Measurements from ENCODE around the gene SLAMF1. TPM values are rescaled to one million over a fixed set of nuclear protein-coding genes. Genes with fewer than 3 reads are reported as not detected.

Gene SLAMF1
- total and polyA plus RNA-seq, 2 of the 13 experiments (the other 11 are each of a cell fraction or from before 2014, with no cell fraction given), result not detected

DNA sequence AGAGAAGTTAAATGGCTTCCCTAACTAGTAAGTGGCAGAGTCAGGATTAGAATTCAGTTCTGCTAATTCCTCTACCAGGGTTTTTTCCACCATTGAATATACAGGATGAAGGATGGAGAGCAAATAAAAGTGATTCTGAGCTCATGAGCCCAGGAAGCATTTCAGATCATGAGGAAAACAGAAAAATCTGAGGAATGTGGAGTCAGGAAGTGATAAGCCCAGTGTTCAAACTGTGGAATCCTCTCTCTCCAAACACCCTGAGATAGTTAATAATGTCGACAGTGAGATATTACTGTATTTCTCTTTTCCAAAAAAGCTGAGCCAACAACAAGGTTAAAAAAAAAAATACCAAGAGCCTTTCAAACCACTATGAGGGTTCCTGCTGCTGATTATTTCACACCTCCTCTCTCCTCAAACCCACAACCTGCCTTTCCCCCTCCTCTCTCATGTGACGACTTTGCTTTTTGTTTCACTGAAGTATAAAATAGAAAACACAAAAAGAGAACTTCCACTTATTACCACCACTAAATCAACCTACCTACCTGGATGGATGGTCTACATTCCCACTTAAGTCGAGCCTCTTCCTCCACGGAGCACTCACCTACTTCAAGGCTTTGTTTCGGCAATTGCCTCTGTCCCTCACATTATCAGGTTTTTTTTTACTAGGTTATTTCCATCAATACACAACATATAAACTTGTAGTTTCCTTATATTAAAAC, 8.9 kb downstream of the SLAMF1 start:
- H3K27ac ChIP-seq (ENCODE audit: extremely low read length, insufficient read depth, low read length), result no peak overlapping the region
- no peaks in the 10 kb centered on the region for H3K9me3 ChIP-seq (ENCODE audit: low read length)
- no peaks in the 10 kb centered on the region for H3K36me3 ChIP-seq (replicated peaks in 1 of 2; ENCODE audit: control insufficient read depth in 1 of 2, insufficient read depth in 2 of 2, low read length in 2 of 2)
- H3K4me1 ChIP-seq (ENCODE audit: insufficient read depth, low read length), result peaks cover 28% of the 10 kb centered on the region
- ChIA-PET CTCF (ENCODE audit: low intra/inter-chr PET ratio, low total read pairs) (no interaction called here), POLR2A (no interaction called here)
- TF ChIP-seq ZNF558 (CRISPR knock-in tag; IDR thresholded peaks at IDR 0.05; ENCODE audit: borderline replicate concordance), result no peak
- TF ChIP-seq KMT2A (CRISPR knock-in tag; IDR thresholded peaks at IDR 0.05), result no peak
- TF ChIP-seq MAFG (CRISPR knock-in tag; IDR thresholded peaks at IDR 0.05), result no peak
- no peak for TF ChIP-seq ZNF761 (CRISPR knock-in tag; conservative IDR thresholded peaks at IDR 0.05)
- TF ChIP-seq, protein P1, sequence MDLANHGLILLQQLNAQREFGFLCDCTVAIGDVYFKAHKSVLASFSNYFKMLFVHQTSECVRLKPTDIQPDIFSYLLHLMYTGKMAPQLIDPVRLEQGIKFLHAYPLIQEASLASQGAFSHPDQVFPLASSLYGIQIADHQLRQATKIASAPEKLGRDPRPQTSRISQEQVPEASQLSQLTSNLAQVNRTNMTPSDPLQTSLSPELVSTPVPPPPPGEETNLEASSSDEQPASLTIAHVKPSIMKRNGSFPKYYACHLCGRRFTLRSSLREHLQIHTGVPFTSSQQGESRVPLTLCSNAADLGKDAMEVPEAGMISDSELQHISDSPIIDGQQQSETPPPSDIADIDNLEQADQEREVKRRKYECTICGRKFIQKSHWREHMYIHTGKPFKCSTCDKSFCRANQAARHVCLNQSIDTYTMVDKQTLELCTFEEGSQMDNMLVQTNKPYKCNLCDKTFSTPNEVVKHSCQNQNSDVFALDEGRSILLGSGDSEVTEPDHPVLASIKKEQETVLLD (CRISPR knock-in tag; IDR thresholded peaks at IDR 0.05; ENCODE audit: low read depth), result no peak
- TF ChIP-seq, protein P2, sequence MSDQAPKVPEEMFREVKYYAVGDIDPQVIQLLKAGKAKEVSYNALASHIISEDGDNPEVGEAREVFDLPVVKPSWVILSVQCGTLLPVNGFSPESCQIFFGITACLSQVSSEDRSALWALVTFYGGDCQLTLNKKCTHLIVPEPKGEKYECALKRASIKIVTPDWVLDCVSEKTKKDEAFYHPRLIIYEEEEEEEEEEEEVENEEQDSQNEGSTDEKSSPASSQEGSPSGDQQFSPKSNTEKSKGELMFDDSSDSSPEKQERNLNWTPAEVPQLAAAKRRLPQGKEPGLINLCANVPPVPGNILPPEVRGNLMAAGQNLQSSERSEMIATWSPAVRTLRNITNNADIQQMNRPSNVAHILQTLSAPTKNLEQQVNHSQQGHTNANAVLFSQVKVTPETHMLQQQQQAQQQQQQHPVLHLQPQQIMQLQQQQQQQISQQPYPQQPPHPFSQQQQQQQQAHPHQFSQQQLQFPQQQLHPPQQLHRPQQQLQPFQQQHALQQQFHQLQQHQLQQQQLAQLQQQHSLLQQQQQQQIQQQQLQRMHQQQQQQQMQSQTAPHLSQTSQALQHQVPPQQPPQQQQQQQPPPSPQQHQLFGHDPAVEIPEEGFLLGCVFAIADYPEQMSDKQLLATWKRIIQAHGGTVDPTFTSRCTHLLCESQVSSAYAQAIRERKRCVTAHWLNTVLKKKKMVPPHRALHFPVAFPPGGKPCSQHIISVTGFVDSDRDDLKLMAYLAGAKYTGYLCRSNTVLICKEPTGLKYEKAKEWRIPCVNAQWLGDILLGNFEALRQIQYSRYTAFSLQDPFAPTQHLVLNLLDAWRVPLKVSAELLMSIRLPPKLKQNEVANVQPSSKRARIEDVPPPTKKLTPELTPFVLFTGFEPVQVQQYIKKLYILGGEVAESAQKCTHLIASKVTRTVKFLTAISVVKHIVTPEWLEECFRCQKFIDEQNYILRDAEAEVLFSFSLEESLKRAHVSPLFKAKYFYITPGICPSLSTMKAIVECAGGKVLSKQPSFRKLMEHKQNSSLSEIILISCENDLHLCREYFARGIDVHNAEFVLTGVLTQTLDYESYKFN (CRISPR knock-in tag; conservative IDR thresholded peaks at IDR 0.05), result 0 out of 2 replicates have a peak, but pooled peaks have one; percentile 11
- TF ChIP-seq, protein P3, sequence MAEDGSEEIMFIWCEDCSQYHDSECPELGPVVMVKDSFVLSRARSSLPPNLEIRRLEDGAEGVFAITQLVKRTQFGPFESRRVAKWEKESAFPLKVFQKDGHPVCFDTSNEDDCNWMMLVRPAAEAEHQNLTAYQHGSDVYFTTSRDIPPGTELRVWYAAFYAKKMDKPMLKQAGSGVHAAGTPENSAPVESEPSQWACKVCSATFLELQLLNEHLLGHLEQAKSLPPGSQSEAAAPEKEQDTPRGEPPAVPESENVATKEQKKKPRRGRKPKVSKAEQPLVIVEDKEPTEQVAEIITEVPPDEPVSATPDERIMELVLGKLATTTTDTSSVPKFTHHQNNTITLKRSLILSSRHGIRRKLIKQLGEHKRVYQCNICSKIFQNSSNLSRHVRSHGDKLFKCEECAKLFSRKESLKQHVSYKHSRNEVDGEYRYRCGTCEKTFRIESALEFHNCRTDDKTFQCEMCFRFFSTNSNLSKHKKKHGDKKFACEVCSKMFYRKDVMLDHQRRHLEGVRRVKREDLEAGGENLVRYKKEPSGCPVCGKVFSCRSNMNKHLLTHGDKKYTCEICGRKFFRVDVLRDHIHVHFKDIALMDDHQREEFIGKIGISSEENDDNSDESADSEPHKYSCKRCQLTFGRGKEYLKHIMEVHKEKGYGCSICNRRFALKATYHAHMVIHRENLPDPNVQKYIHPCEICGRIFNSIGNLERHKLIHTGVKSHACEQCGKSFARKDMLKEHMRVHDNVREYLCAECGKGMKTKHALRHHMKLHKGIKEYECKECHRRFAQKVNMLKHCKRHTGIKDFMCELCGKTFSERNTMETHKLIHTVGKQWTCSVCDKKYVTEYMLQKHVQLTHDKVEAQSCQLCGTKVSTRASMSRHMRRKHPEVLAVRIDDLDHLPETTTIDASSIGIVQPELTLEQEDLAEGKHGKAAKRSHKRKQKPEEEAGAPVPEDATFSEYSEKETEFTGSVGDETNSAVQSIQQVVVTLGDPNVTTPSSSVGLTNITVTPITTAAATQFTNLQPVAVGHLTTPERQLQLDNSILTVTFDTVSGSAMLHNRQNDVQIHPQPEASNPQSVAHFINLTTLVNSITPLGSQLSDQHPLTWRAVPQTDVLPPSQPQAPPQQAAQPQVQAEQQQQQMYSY (CRISPR knock-in tag; IDR thresholded peaks at IDR 0.05), result no peak
- peak; percentile 62 for TF ChIP-seq TEAD3 (CRISPR knock-in tag; optimal IDR thresholded peaks at IDR 0.05; ENCODE audit: borderline replicate concordance)
- H2AFZ ChIP-seq (ENCODE audit: low read length), result no peak overlapping the region
- WGBS (ENCODE audit: low lambda C conversion rate), result 24% methylated on average over 5 of the region's 5 CpGs
- intact Hi-C loops (cut with micrococcal nuclease; ENCODE audit: unreplicated experiment) (no loop called here), in situ Hi-C loops (cut with HindIII; ENCODE audit: extremely low pct_ligation_motif_present, low pct_unique_long_range_greater_than_20kb) (no loop called here)
- H3K4me2 ChIP-seq (ENCODE audit: low read depth, low read length), result 0 out of 2 replicates have a peak overlapping the region, but pooled peaks have one; percentile 5
- no peak overlapping the region for H3K4me3 ChIP-seq (replicated peaks in 1 of 3; ENCODE audit: insufficient read depth in 1 of 3, low read depth in 2 of 3, low read length in 3 of 3)
- H3K27me3 ChIP-seq (ENCODE audit: control insufficient read depth in 1 of 2, insufficient read depth in 2 of 2, low read length in 2 of 2), result no peaks in the 10 kb centered on the region
- ATAC-seq (peak; percentile 65), FAIRE-seq (no peak), DNase-seq (ENCODE audit: low spot score) (peak; percentile 58)
- H3K79me2 ChIP-seq (ENCODE audit: insufficient read depth, low read length), result no peaks in the 10 kb centered on the region
- no peak overlapping the region for H3K9ac ChIP-seq (ENCODE audit: insufficient read depth, low read depth, low read length)
- no peaks in the 10 kb centered on the region for H4K20me1 ChIP-seq (ENCODE audit: insufficient read depth, low read length)
- no TSS peak for BruUV-seq (replicated peaks)
